Measurements from ENCODE around the gene PSMD2.

DNA sequence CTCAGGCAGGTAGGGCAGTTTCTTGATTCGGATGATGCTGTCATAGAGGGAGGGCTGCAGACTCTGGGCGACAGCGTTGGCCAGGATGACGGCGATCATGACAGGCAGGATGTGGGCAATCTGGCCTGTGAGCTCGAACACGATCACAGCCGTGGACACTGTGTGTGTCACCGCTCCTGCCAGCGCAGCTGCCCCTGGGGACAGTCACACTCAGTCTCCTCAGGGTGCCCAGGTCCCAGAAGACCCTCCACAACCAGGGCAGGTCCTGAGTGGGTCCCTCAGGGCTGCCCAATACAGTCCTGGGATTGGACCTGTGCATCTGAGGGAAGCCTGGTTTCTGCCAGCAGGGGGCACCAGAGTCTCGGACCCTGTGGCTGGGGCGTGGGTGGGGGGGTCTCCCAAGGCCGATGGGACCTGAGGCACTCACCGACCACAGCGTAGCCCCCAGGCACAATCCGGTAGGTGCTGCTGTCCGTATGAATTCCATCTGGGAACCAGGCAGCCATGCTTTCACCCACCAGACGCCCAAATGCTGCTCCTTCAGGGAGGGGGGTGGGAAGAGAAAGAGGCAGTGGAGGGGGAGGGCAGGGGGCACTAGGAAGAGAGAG, 55.2 kb downstream of the PSMD2 start:
- no peak for TF ChIP-seq ETV6 (CRISPR knock-in tag; IDR thresholded peaks at IDR 0.05)
- TF ChIP-seq RELA (CRISPR knock-in tag; IDR thresholded peaks at IDR 0.05; ENCODE audit: borderline replicate concordance), result no peak
- TF ChIP-seq, protein P1, sequence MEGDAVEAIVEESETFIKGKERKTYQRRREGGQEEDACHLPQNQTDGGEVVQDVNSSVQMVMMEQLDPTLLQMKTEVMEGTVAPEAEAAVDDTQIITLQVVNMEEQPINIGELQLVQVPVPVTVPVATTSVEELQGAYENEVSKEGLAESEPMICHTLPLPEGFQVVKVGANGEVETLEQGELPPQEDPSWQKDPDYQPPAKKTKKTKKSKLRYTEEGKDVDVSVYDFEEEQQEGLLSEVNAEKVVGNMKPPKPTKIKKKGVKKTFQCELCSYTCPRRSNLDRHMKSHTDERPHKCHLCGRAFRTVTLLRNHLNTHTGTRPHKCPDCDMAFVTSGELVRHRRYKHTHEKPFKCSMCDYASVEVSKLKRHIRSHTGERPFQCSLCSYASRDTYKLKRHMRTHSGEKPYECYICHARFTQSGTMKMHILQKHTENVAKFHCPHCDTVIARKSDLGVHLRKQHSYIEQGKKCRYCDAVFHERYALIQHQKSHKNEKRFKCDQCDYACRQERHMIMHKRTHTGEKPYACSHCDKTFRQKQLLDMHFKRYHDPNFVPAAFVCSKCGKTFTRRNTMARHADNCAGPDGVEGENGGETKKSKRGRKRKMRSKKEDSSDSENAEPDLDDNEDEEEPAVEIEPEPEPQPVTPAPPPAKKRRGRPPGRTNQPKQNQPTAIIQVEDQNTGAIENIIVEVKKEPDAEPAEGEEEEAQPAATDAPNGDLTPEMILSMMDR (IDR thresholded peaks at IDR 0.05), result peak; percentile 67
- TF ChIP-seq, protein P2, sequence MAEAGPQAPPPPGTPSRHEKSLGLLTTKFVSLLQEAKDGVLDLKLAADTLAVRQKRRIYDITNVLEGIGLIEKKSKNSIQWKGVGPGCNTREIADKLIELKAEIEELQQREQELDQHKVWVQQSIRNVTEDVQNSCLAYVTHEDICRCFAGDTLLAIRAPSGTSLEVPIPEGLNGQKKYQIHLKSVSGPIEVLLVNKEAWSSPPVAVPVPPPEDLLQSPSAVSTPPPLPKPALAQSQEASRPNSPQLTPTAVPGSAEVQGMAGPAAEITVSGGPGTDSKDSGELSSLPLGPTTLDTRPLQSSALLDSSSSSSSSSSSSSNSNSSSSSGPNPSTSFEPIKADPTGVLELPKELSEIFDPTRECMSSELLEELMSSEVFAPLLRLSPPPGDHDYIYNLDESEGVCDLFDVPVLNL (CRISPR knock-in tag; IDR thresholded peaks at IDR 0.05; ENCODE audit: borderline replicate concordance, low read depth), result no peak
- TF ChIP-seq, protein P3, sequence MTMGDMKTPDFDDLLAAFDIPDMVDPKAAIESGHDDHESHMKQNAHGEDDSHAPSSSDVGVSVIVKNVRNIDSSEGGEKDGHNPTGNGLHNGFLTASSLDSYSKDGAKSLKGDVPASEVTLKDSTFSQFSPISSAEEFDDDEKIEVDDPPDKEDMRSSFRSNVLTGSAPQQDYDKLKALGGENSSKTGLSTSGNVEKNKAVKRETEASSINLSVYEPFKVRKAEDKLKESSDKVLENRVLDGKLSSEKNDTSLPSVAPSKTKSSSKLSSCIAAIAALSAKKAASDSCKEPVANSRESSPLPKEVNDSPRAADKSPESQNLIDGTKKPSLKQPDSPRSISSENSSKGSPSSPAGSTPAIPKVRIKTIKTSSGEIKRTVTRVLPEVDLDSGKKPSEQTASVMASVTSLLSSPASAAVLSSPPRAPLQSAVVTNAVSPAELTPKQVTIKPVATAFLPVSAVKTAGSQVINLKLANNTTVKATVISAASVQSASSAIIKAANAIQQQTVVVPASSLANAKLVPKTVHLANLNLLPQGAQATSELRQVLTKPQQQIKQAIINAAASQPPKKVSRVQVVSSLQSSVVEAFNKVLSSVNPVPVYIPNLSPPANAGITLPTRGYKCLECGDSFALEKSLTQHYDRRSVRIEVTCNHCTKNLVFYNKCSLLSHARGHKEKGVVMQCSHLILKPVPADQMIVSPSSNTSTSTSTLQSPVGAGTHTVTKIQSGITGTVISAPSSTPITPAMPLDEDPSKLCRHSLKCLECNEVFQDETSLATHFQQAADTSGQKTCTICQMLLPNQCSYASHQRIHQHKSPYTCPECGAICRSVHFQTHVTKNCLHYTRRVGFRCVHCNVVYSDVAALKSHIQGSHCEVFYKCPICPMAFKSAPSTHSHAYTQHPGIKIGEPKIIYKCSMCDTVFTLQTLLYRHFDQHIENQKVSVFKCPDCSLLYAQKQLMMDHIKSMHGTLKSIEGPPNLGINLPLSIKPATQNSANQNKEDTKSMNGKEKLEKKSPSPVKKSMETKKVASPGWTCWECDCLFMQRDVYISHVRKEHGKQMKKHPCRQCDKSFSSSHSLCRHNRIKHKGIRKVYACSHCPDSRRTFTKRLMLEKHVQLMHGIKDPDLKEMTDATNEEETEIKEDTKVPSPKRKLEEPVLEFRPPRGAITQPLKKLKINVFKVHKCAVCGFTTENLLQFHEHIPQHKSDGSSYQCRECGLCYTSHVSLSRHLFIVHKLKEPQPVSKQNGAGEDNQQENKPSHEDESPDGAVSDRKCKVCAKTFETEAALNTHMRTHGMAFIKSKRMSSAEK (CRISPR knock-in tag; IDR thresholded peaks at IDR 0.05; ENCODE audit: borderline replicate concordance), result no peak
- TF ChIP-seq OVOL2 (CRISPR knock-in tag; IDR thresholded peaks at IDR 0.05; ENCODE audit: borderline replicate concordance), result no peak
- no peak for TF ChIP-seq TEAD4 (CRISPR knock-in tag; IDR thresholded peaks at IDR 0.05)
- TF ChIP-seq, protein P4, sequence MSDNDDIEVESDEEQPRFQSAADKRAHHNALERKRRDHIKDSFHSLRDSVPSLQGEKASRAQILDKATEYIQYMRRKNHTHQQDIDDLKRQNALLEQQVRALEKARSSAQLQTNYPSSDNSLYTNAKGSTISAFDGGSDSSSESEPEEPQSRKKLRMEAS (CRISPR knock-in tag; IDR thresholded peaks at IDR 0.05), result no peak
- TF ChIP-seq TP53 (CRISPR knock-in tag; IDR thresholded peaks at IDR 0.05), result no peak
- TF ChIP-seq GABPB1 (CRISPR knock-in tag; IDR thresholded peaks at IDR 0.05), result no peak
- TF ChIP-seq SP1 (CRISPR knock-in tag; conservative IDR thresholded peaks at IDR 0.05), result no peak

All from WTC11 (cell line).